Cardiac fibroblast (primary cell): ENCODE results near the gene ACAD10.

ENCODE experiments used
- DNase-seq, 2 donors: peaks; one replicate each; pipeline versions ENCODE4 v3.0.0 to v3.0.0-alpha.2; 2010; ENCODE audit warnings: low read depth in 2 of 2
- H3K4me3 ChIP-seq, 2 donors: replicated peaks in 1 of 2; 1 replicate in 1 of 2; 2 replicates in 1 of 2; pipeline ENCODE4 v1.5.1; 2011; ENCODE audit warnings: low read depth in 2 of 2, low read length in 2 of 2, mild to moderate bottlenecking in 2 of 2, moderate library complexity in 1 of 2
- CTCF ChIP-seq: IDR thresholded peaks from one replicate; pipeline ENCODE4 v1.5.1; 2011; ENCODE audit warnings: low read depth, mild to moderate bottlenecking, low read length, inconsistent platforms

The ACAD10 gene

GRCh38 chr12:111781085-111781658 is 95.3 kb downstream of the ACAD10 start:
- no peak for TF ChIP-seq CTCF
- H3K4me3 ChIP-seq = no peak overlapping the region
- no peak for DNase-seq

- DNase-seq = no peak
- H3K4me3 ChIP-seq = no peak overlapping the region
- no peak for TF ChIP-seq CTCF
Measured at GRCh38 chr12:111783046-111783445, 97.2 kb downstream of the ACAD10 start.

GRCh38 chr12:111784953-111785352 is 99.1 kb downstream of the ACAD10 start:
- no peak for TF ChIP-seq CTCF
- no peak overlapping the region for H3K4me3 ChIP-seq
- DNase-seq = no peak

GRCh38 chr12:111785651-111786050 is 99.8 kb downstream of the ACAD10 start:
- DNase-seq = peak; percentile 50 to 82
- no peak overlapping the region for H3K4me3 ChIP-seq
- TF ChIP-seq CTCF = no peak

GRCh38 chr12:111788178-111788654 is 102.4 kb downstream of the ACAD10 start:
- peak; percentile 35 for TF ChIP-seq CTCF
- DNase-seq = peak; percentile 57 to 84
- no peak overlapping the region for H3K4me3 ChIP-seq

- H3K4me3 ChIP-seq = no peak overlapping the region
- no peak for TF ChIP-seq CTCF
- DNase-seq = no peak
Measured at GRCh38 chr12:111789779-111790178, 103.9 kb downstream of the ACAD10 start.

- H3K4me3 ChIP-seq = no peak overlapping the region
- no peak for DNase-seq
- TF ChIP-seq CTCF = no peak
Measured at GRCh38 chr12:111791507-111791906, 105.7 kb downstream of the ACAD10 start.
